Astrocyte (in vitro differentiated cells and primary cell): ENCODE data around the gene MSRB3.

Source experiments
- CTCF ChIP-seq: IDR thresholded peaks from 2 replicates; pipeline ENCODE4 v1.5.1; 2011; ENCODE audit warnings: low read depth, mild to moderate bottlenecking, inconsistent platforms, low read length, moderate library complexity; ENCODE audit not compliant: insufficient read depth
- EZH2 ChIP-seq: IDR thresholded peaks from 2 replicates; pipeline ENCODE4 v1.6.1; 2012; ENCODE audit warnings: mild to moderate bottlenecking, low read length, inconsistent platforms; ENCODE audit not compliant: insufficient read depth

- TF ChIP-seq CTCF (no peak), EZH2 (no peak)
Measured at GRCh38 chr12:65462484-65462883, 184.0 kb downstream of the MSRB3 start.
